HG03196 (cell line): Measurements from ENCODE around the gene SRSF11.
"Not testable (repeated sequence)": the region's sequence is repeated elsewhere in the genome, so short reads cannot be mapped to it uniquely, and the experiment has no call there.

ENCODE experiments used
- ATAC-seq: cut with Tn5 transposase; IDR thresholded peaks from one replicate; pipeline ENCODE4 v1.9.1; 2021; ENCODE audit not compliant: unreplicated experiment

SRSF11 gene, protein sequence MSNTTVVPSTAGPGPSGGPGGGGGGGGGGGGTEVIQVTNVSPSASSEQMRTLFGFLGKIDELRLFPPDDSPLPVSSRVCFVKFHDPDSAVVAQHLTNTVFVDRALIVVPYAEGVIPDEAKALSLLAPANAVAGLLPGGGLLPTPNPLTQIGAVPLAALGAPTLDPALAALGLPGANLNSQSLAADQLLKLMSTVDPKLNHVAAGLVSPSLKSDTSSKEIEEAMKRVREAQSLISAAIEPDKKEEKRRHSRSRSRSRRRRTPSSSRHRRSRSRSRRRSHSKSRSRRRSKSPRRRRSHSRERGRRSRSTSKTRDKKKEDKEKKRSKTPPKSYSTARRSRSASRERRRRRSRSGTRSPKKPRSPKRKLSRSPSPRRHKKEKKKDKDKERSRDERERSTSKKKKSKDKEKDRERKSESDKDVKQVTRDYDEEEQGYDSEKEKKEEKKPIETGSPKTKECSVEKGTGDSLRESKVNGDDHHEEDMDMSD

DNA sequence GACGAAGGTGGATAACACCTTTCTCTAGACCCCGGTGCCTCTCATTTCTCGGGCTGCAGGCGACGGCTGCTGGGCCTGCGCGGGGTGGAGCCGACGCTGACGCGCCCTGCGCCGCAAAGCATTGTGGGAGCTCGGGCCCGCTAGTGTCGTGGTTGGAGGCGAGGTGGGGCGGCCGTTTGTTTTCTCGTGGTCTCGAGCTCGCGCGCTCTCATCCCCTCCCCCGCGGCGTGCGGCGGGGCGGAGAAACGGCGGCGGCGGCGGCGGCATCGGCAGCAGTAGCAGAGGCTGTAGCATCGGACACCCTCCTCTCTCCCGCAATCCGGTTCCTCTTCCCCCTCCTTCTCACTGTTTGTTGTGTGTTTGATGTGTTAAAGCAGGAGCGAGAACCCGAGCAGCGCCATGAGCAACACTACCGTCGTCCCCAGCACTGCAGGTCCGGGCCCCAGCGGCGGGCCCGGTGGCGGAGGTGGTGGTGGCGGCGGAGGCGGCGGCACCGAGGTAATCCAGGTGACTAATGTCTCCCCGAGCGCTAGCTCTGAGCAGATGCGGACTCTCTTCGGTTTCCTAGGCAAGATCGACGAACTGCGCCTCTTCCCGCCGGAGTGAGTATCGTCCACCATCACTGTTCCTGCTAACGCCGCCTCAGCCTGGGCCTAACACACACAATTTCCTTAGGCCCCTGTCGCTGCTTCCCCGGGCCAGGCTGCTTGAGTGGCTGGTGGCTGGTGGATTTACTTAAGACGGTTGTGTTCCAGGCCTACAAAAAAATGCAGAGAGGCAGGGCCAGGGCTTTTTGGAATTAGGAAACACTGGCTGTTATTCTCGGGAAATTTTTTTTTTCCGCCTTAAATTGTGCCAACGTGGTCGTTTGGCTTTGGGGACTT lies at the start of gene SRSF11:
TSS of gene SRSF11 (plus strand) at position 143 of the 884 bp plus-strand sequence. CDS start at position 400, 257 bp downstream.
- ATAC-seq = peak; percentile 96

DNA sequence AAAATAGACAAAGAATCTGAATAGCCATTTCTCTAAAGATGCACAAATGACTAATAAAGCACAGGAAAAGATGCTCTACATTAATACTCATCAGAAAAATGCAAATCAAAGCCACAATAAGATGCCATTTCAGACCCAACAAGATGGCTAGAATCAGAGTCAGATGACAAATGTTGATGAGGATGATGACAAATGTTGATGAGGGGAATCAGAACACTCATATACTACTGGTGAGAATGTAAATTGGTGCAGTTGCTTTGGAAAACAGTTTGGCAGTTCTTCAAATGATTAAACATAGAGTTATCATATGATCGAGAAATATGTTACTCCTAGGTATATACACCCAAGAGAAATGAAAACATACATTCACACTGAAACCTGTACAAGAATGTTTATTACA lies 49.7 kb upstream of the SRSF11 start:
- ATAC-seq = no peak

DNA sequence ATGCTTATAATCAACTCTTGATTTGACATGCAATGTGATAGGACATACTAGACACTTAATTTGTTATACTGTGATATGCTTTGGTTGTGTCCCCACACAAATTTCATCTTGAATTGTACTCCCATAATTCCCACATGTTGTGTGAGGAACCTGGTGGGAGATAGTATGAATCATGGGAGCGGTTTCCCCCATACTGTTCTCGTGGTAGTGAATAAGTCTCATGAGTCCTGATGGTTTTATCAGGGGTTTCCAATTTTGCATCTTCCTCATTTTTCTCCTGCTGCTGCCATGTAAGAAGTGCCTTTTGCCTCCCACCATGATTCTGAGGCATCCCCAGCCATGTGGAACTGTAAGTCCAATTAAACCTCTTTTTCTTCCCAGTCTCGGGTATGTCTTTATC lies 36.0 kb upstream of the SRSF11 start:
- ATAC-seq = not testable (repeated sequence)

DNA sequence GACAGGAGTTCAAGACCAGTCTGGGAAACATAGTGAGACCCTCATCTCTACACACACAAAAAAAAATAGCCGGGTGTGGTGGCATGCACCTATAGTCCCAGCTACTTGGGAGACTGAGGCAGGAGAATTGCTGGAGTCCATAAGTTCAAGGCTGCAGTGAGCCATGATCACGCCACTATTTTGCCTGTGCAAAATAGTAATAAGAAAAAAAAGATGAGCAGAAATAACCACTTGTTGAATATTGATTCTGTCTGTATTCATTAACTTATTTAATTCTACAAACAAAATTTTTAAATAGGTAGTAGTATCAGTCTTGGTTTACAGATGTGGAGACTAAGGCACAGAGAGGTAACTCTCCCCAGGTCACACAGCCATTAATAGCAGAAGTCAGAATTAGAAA lies 32.7 kb upstream of the SRSF11 start:
- no peak for ATAC-seq

DNA sequence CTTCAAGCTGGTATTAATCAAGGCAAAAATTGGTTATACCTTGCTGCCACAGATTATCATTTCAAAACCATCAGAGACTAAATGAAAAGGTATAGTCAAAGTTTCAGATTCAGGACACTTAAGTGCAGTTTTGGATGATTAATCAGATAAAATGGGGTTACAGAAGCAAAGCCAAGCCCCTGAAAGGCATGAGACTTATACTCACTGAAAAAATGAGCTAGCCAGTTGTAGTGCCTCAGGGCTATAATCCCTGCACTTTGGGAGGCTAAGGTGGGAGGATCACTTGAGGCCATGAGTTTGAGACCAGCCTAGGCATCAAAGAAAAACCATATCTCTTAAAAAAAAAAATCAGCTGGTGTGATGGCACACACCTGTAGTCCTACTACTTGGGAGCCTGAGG lies 31.0 kb upstream of the SRSF11 start:
- no peak for ATAC-seq

DNA sequence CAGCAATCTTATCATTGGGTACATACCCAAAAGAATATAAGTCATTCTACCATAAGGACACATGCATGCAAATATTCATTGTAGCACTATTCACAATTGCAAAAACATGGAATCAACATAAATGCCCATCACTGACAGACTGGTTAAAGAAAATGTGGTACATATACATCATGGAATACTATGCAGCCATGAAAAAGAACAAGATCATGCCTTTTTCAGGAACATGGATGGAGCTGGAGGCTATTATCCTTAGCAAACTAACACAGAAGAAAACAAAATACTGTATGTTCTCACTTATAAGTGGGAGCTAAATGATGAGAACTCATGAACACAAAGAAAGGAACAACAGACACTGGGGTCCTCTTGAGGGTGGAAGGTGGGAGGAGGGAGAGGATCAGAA lies 28.7 kb upstream of the SRSF11 start:
- ATAC-seq = not testable (repeated sequence)

DNA sequence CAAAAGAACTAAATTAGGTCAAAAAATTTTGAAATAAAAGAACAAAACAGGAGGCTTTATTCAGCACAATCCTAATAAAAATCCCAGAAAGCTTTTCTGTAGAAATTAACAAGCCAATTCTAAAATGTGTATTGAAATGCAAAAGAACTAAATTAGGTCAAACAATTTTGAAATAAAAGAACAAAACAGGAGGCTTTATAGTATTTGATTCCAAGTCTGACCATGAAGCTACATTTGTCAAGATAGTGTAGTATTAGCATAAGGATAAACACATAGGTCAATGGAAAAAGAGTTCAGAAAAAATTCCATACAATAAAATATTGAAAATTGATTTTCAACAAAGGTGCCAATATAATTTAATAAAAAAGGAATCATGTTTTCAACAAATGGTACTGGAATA lies 26.6 kb upstream of the SRSF11 start:
- no peak for ATAC-seq

DNA sequence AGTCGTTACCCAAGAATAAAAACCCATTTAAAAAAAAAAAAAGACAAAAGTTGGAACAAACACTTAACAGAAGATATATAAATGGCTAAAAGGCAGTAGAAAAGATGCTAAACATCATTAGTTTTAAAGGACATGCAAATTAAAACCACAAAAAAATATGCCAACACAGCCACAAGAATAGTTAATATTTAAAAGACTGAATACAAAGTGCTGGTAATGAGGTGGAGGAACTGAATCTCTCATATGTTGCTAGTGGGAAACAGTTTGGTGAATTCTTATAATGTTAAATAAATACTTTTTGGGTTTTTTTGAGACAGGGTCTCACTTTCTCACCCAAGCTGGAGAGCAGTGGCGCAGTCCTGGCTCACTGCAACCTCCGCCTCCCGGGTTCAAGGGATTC lies 25.8 kb upstream of the SRSF11 start:
- ATAC-seq = peak; percentile 89

DNA sequence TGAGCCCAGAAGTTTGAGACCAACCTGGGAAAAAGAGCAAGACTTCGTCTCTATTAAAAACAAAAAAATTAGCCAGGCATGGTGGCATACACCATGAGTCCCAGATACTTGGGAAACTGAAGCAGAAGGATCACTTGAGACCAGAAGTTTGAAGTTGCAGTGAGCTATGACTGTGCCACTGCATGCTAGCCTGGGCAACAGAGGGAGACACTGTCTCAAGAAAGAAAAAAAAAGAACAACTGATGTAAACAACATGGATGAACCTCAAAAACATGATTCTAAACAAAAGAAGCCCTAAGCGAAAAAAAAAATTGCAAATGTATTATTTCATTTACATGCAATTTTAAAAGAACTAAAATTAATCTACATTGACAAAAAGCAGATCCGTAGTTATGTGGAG lies 24.8 kb upstream of the SRSF11 start:
- ATAC-seq = no peak

DNA sequence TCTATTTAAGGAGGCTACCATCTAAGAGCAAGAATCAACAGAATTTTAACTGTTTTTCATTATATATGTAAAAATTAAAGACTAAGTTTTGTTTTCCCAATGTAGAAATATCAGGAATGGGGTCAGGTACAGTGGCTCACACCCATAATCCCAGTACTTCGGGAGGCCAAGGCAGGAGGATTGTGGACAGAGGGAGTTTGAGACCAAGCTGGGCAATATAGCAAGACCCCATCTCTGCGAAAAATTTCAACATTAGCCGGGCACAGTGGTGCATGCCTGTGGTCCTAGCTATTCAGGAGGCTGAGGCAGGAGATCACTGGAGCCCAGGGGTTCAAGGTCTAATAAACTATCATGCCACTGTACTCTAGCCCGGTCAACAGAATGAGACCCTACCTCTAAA lies 21.1 kb upstream of the SRSF11 start:
- ATAC-seq = no peak

DNA sequence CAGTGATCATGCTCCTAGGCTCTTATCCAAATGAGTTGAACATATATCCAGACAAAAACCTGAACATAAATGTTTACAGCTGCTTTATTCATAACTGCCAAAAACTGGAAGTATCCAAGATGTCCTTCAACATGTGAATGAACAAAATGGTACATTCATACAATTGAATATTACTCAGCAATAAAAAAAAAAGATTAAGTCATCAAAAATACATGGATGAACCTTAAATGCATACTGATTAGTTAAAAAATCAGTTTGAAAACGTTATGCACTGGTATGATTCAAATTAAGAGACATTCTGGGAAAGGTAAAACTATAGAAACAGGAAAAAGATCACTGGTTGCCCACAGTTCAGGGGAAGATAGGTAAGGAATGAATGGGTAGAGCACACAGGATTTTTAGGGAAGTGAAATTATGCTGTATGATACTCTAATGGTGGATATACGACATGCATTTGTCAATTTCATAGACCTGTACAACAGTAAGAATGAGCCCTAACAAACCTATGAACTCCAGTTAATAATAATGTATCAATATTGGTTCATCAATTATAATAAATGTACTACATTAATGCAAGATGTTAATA lies 18.9 kb upstream of the SRSF11 start:
- no peak for ATAC-seq

DNA sequence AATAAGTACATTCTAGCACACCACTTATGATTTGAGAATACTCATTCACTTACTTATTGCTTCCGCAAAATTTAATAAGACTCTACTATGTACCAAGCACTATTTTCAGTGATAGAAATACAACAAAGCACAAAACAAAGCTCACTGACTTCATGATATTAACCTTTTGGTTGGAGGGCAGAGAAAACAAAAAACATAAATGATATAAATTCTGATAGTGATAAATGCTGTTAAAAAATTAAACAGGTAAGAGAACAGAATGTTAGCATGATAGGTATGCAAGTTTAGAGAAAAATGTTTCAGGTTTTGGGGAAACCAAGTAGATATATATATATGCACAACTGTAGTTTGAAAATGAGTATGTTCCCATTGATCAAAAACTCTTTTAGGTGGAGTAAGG lies 17.0 kb upstream of the SRSF11 start:
- no peak for ATAC-seq

DNA sequence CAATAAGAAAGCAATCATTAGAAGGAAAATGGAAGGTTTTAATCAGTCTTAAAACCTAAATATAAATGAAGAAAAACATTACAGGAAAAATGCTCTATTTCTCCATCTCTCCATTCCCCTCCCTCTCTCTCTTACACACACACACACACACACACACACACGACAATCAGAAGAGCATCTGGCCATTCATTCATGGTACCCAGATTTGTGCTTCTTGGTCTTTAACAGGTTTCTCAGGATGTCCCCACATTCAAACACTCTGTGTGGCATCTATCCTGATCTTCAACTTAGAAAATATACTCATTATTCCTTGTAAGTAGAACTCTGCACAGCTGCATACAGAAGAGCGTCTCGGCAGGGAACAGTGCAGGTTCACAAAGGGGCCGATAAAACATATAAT lies 16.6 kb upstream of the SRSF11 start:
- no peak for ATAC-seq

DNA sequence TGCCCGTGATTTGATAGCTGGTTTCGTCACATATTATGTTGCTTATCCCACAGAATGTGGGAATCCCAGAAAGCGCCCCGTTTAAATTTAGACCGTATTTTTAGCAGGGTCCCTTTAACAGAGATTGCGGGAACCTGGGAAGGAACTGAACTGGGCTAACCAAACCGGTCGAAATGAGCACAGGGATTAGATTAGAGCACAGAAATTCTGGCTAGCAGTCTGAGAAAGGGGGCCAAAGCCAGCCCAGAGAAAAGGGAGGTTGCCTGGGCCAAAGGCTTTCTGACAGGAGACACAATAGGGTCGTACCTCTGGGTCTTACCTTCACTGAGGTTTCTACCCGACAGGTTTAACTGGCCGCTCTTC lies 16.1 kb upstream of the SRSF11 start:
- ATAC-seq = peak; percentile 29

DNA sequence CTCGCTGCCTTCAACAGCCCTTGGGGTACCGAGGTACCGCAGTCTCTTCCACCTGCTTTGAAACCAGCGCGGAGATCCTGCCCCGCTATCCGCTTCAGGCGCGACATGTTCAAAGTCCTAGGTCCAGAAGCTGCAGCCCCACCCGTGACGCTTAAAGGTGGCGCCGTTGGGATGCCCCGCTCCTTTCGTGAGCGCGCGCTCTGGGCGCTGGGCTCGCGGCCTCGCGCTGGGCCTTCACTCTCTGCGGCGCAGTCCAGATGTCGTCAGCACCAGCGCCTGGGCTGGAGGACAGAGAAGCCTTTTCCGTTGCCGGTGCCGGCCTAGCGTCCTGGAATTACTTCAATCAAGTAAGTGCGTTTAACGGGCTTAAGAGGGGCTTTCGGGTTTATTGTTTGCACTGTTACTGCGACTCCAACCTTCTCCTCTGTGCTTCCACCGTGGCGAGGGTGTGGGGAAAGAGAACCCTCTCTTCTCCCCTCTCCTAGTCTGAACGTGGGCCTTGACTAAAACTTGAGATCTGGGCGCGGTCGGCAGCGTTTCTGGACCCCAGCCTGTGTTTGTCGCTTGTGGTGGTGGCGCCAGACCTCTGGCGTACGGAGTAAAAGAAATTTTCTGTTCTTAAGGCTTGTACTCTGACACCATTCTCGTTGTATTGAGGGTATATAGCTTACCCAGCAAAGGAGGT lies 15.6 kb upstream of the SRSF11 start, which contains the start of gene LRRC40:
TSS of gene LRRC40 (minus strand) at position 146 of the 685 bp plus-strand sequence. CDS start at position 107, 39 bp downstream.
- ATAC-seq = peak; percentile 87

DNA sequence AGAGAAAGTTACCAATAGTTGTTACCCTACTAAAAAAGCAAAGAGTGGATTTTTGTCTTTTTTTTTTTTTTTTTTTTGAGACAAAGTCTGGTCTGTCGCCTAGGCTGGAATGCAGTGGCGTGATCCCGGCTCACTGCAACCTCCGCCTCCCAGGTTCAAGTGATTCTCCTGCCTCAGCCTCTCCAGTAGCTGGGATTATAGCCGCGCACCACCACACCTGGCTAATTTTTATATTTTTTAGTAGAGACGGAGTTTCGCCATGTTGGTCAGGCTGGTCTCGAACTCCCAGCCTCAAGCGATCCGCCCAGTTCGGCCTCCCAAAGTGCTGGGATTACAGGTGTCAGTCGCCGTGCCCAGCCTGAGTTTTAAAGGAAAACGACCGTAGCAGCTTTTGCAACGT lies 14.3 kb upstream of the SRSF11 start:
- not testable (repeated sequence) for ATAC-seq

DNA sequence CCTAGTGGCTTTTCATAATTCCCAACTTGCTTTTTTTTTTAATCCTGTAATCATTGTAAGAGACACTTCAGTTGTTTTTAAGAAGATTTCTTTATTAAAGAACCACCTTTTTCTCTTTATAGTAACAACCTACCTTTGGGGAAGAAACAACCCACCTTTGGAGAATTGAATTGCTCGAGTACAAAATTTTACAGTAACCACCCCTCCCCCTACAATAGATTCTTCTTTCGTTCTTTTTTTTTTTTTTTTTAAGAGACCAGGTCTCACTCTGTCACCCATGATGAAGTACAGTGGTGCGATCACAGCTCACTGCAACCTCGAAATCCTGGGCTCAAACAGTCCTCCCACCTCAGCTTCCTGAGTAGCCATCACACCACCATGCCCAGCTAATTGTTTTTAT lies 13.7 kb upstream of the SRSF11 start:
- no peak for ATAC-seq

DNA sequence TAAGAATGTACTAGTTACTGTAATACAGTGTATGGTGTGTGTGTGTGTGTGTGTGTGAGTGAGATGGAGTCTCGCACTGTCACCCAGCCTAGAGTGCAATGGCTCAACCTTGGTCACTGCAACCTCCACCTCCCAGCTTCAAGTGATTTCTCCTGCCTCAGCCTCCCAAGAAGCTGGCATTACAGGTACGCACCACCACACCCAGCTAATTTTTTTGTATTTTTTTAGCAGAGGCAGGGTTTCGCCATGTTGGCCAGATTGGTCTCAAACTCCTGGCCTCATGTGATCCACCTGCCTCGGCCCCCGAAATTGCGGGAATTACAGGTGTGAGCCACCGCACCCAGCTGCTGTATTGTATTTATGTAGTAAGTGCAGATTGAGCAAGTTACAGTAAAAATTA lies 12.9 kb upstream of the SRSF11 start:
- no peak for ATAC-seq

DNA sequence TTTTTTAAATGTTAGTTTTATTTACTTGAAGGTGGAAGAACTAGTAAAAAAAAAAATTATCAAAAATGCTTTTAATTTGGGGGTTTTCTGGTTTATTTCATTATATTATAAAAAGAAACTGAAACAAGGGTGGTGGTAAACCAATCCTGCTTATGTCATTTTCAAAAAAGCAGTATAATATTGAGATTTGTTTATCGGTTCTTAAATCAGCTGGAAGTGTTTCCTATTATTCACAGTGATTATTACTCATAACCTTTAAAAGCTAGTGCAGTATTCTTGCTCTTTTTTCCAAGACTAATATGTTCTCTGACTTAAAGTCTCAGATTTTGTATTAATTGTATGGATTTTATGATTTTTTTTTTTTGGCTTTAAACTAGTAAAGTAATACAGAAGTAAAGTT lies 10.4 kb upstream of the SRSF11 start:
- no peak for ATAC-seq

DNA sequence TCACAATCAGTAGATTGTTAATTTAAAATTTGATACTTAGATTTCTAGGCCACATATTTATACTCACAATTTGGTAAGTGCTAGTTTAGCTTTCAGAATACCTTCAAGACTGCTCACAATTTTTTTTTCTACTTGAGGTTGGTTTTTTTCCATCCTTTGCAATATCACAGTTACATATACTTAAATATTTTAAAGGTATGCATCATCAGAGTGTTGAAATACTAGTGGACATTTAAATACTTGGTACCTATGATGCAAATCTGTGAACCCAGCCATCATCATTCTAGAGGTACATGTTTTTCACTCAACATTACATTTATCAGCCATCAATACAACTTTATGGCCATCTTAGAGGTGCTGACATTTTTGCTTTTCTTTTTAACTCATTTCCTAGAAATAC lies 9.6 kb upstream of the SRSF11 start:
- ATAC-seq = no peak

DNA sequence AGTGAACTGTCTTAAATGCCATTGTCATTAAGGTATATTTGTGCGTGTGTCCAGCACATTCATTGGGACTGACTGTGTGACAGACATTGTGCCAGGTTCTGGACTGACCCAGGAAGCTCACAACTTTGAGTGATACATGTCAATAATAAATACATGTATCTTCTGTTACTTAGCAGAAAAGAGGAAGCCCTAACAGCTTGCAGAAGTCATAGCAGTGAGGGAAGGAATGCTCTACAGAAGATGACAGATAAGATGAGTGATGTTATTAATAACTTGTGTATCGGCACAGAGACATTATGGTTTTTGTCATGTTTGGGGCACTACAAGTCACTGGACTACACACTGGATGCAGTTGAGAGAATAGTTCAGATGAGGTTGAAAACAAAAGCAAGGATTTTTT lies 1.2 kb upstream of the SRSF11 start:
- no peak for ATAC-seq
